ENCODE results near the gene BMP2K.

Gene BMP2K

DNA sequence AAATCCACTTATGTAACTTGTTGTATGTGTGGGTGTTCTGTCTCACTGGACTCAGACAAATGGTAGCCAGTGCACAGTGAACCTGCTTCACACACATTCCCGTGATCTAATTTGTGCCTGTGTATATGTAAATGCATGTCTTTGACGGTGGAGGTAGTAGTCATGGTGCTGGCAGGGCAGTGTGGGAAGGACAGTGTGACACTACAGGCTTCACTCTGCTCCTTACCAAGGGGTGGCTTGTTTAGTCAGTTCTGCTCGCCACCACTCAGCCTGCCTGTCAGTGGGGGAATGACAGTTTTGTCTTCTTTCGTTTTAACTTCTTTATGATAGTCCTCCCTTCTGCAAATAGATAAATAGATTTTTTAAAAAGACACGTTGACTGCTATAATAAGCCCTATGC is 180.8 kb downstream of the BMP2K start:
- no peak for DNase-seq (ENCODE audit: low read depth in 2 of 2)
- no peak overlapping the region for H3K4me3 ChIP-seq (replicated peaks in 1 of 2; ENCODE audit: low read depth in 2 of 2, low read length in 2 of 2)
- TF ChIP-seq, protein P1, sequence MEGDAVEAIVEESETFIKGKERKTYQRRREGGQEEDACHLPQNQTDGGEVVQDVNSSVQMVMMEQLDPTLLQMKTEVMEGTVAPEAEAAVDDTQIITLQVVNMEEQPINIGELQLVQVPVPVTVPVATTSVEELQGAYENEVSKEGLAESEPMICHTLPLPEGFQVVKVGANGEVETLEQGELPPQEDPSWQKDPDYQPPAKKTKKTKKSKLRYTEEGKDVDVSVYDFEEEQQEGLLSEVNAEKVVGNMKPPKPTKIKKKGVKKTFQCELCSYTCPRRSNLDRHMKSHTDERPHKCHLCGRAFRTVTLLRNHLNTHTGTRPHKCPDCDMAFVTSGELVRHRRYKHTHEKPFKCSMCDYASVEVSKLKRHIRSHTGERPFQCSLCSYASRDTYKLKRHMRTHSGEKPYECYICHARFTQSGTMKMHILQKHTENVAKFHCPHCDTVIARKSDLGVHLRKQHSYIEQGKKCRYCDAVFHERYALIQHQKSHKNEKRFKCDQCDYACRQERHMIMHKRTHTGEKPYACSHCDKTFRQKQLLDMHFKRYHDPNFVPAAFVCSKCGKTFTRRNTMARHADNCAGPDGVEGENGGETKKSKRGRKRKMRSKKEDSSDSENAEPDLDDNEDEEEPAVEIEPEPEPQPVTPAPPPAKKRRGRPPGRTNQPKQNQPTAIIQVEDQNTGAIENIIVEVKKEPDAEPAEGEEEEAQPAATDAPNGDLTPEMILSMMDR (IDR thresholded peaks at IDR 0.05; ENCODE audit: low read depth, low read length): no peak

DNA sequence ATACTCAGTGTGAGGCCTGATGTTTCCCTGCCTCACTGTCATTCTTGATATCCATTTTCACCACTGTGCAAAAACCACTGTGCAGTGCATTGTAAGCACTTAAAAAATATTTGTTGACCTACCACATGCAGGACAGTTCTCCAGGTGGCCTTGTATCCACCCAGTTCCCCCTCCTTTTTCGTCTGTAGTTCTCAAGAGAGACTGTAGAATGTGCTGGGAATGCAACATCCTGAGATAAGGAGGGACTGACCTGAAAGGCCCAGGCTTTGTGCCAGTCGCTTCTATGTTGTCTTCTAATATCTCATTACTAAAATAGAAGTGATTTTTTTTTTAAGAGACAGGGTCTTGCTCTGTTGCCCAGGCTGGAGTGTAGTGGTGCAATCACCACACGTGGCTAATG is 184.8 kb downstream of the BMP2K start:
- no peak overlapping the region for H3K4me3 ChIP-seq (replicated peaks in 1 of 2; ENCODE audit: low read depth in 2 of 2, low read length in 2 of 2)
- no peak for DNase-seq (ENCODE audit: low read depth in 2 of 2)
- TF ChIP-seq, protein P1 (IDR thresholded peaks at IDR 0.05; ENCODE audit: low read depth, low read length): no peak
